ENCODE data around the gene DHX16.

DNA sequence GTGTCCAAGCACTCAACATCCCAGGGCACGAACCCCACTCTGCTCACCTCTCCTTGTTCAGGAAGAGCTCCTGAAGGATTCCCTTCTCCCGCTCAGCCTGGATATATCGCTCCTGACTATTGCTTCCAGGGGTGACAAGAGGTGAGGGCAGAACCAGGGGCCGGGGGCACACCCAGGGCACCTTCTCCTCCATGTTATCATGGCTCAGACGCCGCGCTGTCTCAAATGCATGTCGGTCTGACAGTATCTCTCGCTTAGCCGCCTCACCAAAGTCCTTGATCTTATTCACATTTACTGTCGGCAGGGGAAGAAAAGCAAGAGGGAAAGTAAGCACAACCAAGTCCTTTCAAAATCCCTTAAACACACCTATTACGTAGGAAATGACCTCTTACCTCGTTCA, 68.8 kb downstream of the DHX16 start:
- TF ChIP-seq, protein P1, sequence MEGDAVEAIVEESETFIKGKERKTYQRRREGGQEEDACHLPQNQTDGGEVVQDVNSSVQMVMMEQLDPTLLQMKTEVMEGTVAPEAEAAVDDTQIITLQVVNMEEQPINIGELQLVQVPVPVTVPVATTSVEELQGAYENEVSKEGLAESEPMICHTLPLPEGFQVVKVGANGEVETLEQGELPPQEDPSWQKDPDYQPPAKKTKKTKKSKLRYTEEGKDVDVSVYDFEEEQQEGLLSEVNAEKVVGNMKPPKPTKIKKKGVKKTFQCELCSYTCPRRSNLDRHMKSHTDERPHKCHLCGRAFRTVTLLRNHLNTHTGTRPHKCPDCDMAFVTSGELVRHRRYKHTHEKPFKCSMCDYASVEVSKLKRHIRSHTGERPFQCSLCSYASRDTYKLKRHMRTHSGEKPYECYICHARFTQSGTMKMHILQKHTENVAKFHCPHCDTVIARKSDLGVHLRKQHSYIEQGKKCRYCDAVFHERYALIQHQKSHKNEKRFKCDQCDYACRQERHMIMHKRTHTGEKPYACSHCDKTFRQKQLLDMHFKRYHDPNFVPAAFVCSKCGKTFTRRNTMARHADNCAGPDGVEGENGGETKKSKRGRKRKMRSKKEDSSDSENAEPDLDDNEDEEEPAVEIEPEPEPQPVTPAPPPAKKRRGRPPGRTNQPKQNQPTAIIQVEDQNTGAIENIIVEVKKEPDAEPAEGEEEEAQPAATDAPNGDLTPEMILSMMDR (conservative IDR thresholded peaks at IDR 0.05; ENCODE audit: low read length): no peak
- TF ChIP-seq EZH2phosphoT487 (IDR thresholded peaks at IDR 0.05; ENCODE audit: borderline replicate concordance, low read depth, low read length): no peak

Measured in OCI-LY7 (cell line).